Colonic mucosa (tissue), 4 donors: Measurements from ENCODE around the gene TMEM196. TPM values are rescaled to one million over a fixed set of nuclear protein-coding genes. Genes with fewer than 3 reads are reported as not detected.

ENCODE experiments used
- DNase-seq: peaks from one replicate; pipeline ENCODE4 v3.0.0-alpha.2; 2020
- H3K27ac ChIP-seq: fragments of 200-600 bp; one replicate; pipeline ENCODE4 v1.8.0; 2021
- H3K27me3 ChIP-seq: fragments of 200-600 bp; one replicate; pipeline ENCODE4 v1.8.0; 2021
- H3K36me3 ChIP-seq: fragments of 200-600 bp; one replicate; pipeline ENCODE4 v1.8.0; 2021
- H3K4me1 ChIP-seq: fragments of 200-600 bp; one replicate; pipeline ENCODE4 v1.8.0; 2021; ENCODE audit warnings: mild to moderate bottlenecking
- H3K4me3 ChIP-seq: fragments of 200-600 bp; one replicate; pipeline ENCODE4 v1.8.0; 2021
- H3K9ac ChIP-seq, 2 donors: one replicate each; pipeline ENCODE4 v1.7.0; 2013; ENCODE audit warnings: control low read depth in 2 of 2, low read depth in 2 of 2, low read length in 2 of 2
- H3K9me3 ChIP-seq: fragments of 200-600 bp; one replicate; pipeline ENCODE4 v1.8.0; 2021
- CTCF ChIP-seq: fragments of 200-600 bp; IDR thresholded peaks from one replicate; pipeline ENCODE4 v1.8.0; 2022; ENCODE audit warnings: antibody characterized with exemption, mild to moderate bottlenecking
- intact Hi-C: fragments of 100-400 bp; cut with DNase I; formaldehyde crosslinking; loops from one replicate; pipeline ENCODE4 v1.14.1; 2022
- total RNA-seq, 2 donors: library from RNA; stranded (reverse); fragmentation: NEBNext Ultra II Directional in 1 of 2; extraction: Animal tissue kit (Norgen Biotek cat#: 25700) in 1 of 2; gene quantifications; one replicate each; pipeline ENCODE4 v1.2.1, GENCODE V29; 2021
- donor health status: healthy.
- donor health status: DM: no; HTN: no; CAD: no.
- donor health status: DM: no; HTN: no; CAD: no.

Gene TMEM196
- not detected for total RNA-seq

GRCh38 chr7:19772841-19773760 is at the start of gene TMEM196:
Gene TMEM196, minus strand, starts transcription at chr7:19773617. Its CDS starts 921 bp downstream, at chr7:19772696.
- Histone ChIP-seq H3K4me1 (no peaks in the 10 kb centered on the region), H3K36me3 (no peaks in the 10 kb centered on the region), H3K27me3 (peaks cover 10% of the 10 kb centered on the region), H3K9me3 (no peaks in the 10 kb centered on the region), H3K9ac (no peak within 1 kb of the TSS), H3K27ac (no peak within 1 kb of the TSS), H3K4me3 (no peak within 1 kb of the TSS)
- intact Hi-C loops: no loop called here
- DNase-seq: no peak
- TF ChIP-seq CTCF: no peak

- Histone ChIP-seq H3K4me3 (no peak overlapping the region), H3K9ac (no peak overlapping the region), H3K36me3 (no peaks in the 10 kb centered on the region), H3K27ac (no peak overlapping the region), H3K9me3 (no peaks in the 10 kb centered on the region), H3K4me1 (no peaks in the 10 kb centered on the region), H3K27me3 (no peaks in the 10 kb centered on the region)
- intact Hi-C loops: no loop called here
- TF ChIP-seq CTCF: no peak
- no peak for DNase-seq
These were observed 42.7 kb upstream of the TMEM196 start for GRCh38 chr7:19816128-19816527.

DNA sequence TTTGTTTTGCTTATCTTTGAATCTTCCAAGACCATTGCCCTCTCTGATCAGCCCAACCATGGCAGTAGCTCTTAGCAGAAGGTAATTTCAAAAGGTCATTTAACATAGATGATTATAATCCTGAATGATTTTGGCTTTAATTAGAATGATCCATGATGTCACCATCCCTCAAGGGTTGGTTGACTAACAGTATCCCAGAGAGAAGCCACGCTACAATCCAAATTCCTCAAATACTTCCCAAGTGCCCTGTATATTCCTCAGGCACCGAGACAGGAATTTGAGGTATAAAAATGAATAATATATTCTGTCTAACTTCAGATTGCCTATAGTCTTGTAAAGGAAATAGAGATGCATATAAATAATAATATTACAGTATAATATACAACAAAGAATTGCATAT is 42.1 kb upstream of the TMEM196 start:
- H3K27me3 ChIP-seq: no peaks in the 10 kb centered on the region
- no peaks in the 10 kb centered on the region for H3K9me3 ChIP-seq
- H3K36me3 ChIP-seq: no peaks in the 10 kb centered on the region
- H3K4me1 ChIP-seq: no peaks in the 10 kb centered on the region
- TF ChIP-seq CTCF: no peak
- H3K4me3 ChIP-seq: no peak overlapping the region
- H3K27ac ChIP-seq: no peak overlapping the region
- no peak overlapping the region for H3K9ac ChIP-seq
- intact Hi-C loops: no loop called here
- no peak for DNase-seq

- Histone ChIP-seq H3K36me3 (no peaks in the 10 kb centered on the region), H3K4me1 (no peaks in the 10 kb centered on the region), H3K27ac (no peak overlapping the region), H3K9me3 (no peaks in the 10 kb centered on the region), H3K27me3 (no peaks in the 10 kb centered on the region), H3K9ac (no peak overlapping the region), H3K4me3 (no peak overlapping the region)
- intact Hi-C loops: no loop called here
- no peak for TF ChIP-seq CTCF
- DNase-seq: no peak
These were observed 41.4 kb upstream of the TMEM196 start for GRCh38 chr7:19814776-19815175.

DNA sequence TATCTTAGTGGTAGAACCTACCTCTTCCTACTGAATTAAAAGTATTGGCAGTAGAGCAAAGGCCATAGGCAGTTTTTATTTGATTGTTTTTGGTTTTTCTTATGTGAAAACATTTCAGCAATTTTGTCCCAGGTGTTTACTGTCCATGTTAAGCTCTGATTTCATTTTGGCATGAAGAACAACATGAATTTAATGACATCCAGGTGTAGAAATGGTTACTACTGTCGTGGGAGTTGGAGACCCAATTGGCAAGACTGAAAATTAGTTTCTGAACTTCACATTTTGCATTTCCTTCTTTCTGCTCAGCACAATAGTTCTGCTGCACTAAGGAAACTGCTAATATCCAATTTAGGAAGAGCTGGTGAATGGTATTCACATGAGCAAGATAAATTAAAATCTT is 38.0 kb upstream of the TMEM196 start:
- no peaks in the 10 kb centered on the region for H3K36me3 ChIP-seq
- H3K9me3 ChIP-seq: no peaks in the 10 kb centered on the region
- H3K27me3 ChIP-seq: no peaks in the 10 kb centered on the region
- intact Hi-C loops: no loop called here
- H3K9ac ChIP-seq: no peak overlapping the region
- H3K27ac ChIP-seq: no peak overlapping the region
- no peak for DNase-seq
- H3K4me3 ChIP-seq: no peak overlapping the region
- no peak for TF ChIP-seq CTCF
- H3K4me1 ChIP-seq: no peaks in the 10 kb centered on the region
